ENCODE data around the gene KCNJ16.

GRCh38 chr17:70173681-70174080, 98.7 kb downstream of the KCNJ16 start:
- TF ChIP-seq TAF1 (IDR thresholded peaks at IDR 0.05; ENCODE audit: low read depth, low read length) (no peak), POLR2A (IDR thresholded peaks at IDR 0.05; ENCODE audit: low read depth, low read length) (no peak), POLR2AphosphoS5 (IDR thresholded peaks at IDR 0.05; ENCODE audit: low read depth, low read length) (no peak), PAX5 (IDR thresholded peaks at IDR 0.05; ENCODE audit: insufficient read depth, low read length, severe bottlenecking) (no peak)

Measured in GM12891 (cell line).